Parathyroid adenoma (tissue), 2 donors: ENCODE measurements around the gene EXOC3.

ENCODE experiments used
- H2AFZ ChIP-seq: fragments of 300-600 bp; sonication (generic); one replicate; pipeline ENCODE4 v1.7.0; 2017; ENCODE audit warnings: antibody characterized with exemption, mild to moderate bottlenecking
- H3K27ac ChIP-seq: fragments of 300-600 bp; sonication (generic); one replicate; pipeline ENCODE4 v1.7.0; 2017
- H3K27me3 ChIP-seq: fragments of 300-600 bp; sonication (generic); one replicate; pipeline ENCODE4 v1.7.0; 2017; ENCODE audit warnings: low read length; ENCODE audit not compliant: control insufficient read depth, insufficient read depth
- H3K36me3 ChIP-seq: fragments of 300-600 bp; sonication (generic); one replicate; pipeline ENCODE4 v1.7.0; 2017; ENCODE audit warnings: low read length; ENCODE audit not compliant: control insufficient read depth, insufficient read depth
- H3K4me1 ChIP-seq: fragments of 300-600 bp; sonication (generic); one replicate; pipeline ENCODE4 v1.7.0; 2017; ENCODE audit warnings: control low read depth
- H3K4me2 ChIP-seq: fragments of 300-600 bp; sonication (generic); one replicate; pipeline ENCODE4 v1.7.0; 2017; ENCODE audit warnings: low read length
- H3K4me3 ChIP-seq: fragments of 300-600 bp; sonication (generic); one replicate; pipeline ENCODE4 v1.7.0; 2017; ENCODE audit warnings: low read depth, low read length
- H3K79me2 ChIP-seq: fragments of 300-600 bp; sonication (generic); one replicate; pipeline ENCODE4 v1.7.0; 2017; ENCODE audit warnings: control low read depth
- H3K9ac ChIP-seq: fragments of 300-600 bp; sonication (generic); one replicate; pipeline ENCODE4 v1.7.0; 2017; ENCODE audit warnings: mild to moderate bottlenecking
- H3K9me3 ChIP-seq: fragments of 300-600 bp; sonication (generic); one replicate; pipeline ENCODE4 v1.7.0; 2017; ENCODE audit warnings: low read length; ENCODE audit not compliant: control insufficient read depth
- TF ChIP-seq, protein P1 (sequence below): fragments of 300-600 bp; sonication (generic); IDR thresholded peaks from one replicate; pipeline ENCODE4 v1.7.0; 2017; ENCODE audit warnings: antibody characterized with exemption, mild to moderate bottlenecking
- donor health status: primary hyperparathyroidism.

The EXOC3 gene

GRCh38 chr5:432928-433791, 9.8 kb upstream of the EXOC3 start:
- Histone ChIP-seq H3K27me3 (peaks cover 2% of the 10 kb centered on the region), H3K9ac (no peak overlapping the region), H3K4me1 (peaks cover 6% of the 10 kb centered on the region), H3K4me2 (no peak overlapping the region), H3K27ac (no peak overlapping the region), H2AFZ (peak overlapping the region; percentile 8), H3K4me3 (no peak overlapping the region), H3K9me3 (no peaks in the 10 kb centered on the region), H3K79me2 (no peaks in the 10 kb centered on the region), H3K36me3 (no peaks in the 10 kb centered on the region)
- TF ChIP-seq, protein P1, sequence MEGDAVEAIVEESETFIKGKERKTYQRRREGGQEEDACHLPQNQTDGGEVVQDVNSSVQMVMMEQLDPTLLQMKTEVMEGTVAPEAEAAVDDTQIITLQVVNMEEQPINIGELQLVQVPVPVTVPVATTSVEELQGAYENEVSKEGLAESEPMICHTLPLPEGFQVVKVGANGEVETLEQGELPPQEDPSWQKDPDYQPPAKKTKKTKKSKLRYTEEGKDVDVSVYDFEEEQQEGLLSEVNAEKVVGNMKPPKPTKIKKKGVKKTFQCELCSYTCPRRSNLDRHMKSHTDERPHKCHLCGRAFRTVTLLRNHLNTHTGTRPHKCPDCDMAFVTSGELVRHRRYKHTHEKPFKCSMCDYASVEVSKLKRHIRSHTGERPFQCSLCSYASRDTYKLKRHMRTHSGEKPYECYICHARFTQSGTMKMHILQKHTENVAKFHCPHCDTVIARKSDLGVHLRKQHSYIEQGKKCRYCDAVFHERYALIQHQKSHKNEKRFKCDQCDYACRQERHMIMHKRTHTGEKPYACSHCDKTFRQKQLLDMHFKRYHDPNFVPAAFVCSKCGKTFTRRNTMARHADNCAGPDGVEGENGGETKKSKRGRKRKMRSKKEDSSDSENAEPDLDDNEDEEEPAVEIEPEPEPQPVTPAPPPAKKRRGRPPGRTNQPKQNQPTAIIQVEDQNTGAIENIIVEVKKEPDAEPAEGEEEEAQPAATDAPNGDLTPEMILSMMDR, result no peak

- no peaks in the 10 kb centered on the region for H3K36me3 ChIP-seq
- no peak overlapping the region for H2AFZ ChIP-seq
- H3K4me3 ChIP-seq, result no peak overlapping the region
- no peak overlapping the region for H3K9ac ChIP-seq
- no peak overlapping the region for H3K4me2 ChIP-seq
- no peaks in the 10 kb centered on the region for H3K79me2 ChIP-seq
- H3K27me3 ChIP-seq, result peaks cover 2% of the 10 kb centered on the region
- H3K9me3 ChIP-seq, result no peaks in the 10 kb centered on the region
- H3K4me1 ChIP-seq, result peaks cover 6% of the 10 kb centered on the region
- TF ChIP-seq, protein P1, result no peak
- no peak overlapping the region for H3K27ac ChIP-seq
These were observed 9.1 kb upstream of the EXOC3 start for GRCh38 chr5:433836-434235.

DNA sequence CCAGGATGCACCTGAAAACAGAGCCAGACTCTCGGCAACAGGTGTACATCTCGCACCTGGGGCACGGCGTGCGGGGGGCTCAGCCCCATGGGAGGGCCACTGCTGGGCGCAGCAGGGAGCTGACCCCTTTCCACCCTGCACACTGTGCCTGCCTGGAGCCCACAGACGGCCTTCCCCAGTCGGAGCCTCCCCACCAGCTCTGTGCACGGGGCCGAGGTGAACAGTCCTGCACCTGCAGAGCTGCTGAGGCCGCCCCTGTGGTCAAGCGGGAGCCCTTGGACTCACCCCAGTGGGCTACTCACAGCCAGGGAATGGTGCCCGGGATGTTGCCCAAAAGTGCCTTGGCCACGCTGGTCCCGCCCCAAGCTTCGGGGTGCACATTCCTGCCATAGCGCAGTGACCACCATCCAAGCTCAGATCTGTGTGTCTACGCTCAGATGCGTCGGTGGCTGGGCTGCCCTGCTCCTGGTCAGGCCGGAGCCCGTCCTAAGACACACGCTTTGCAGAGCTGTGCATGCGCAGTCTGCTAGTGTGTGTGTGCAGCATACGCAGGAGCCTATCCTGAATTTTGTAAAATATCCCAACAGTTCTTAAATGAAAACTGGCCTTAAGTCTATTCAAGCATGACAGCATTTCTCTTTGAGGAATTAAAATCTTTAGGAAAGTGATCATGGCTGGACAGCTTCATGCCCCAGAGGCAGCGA, 8.4 kb upstream of the EXOC3 start:
- Histone ChIP-seq H3K27me3 (peaks cover 2% of the 10 kb centered on the region), H3K79me2 (no peaks in the 10 kb centered on the region), H3K4me1 (peaks cover 6% of the 10 kb centered on the region), H2AFZ (no peak overlapping the region), H3K4me2 (no peak overlapping the region), H3K27ac (no peak overlapping the region), H3K9me3 (no peaks in the 10 kb centered on the region), H3K36me3 (no peaks in the 10 kb centered on the region), H3K9ac (no peak overlapping the region), H3K4me3 (no peak overlapping the region)
- TF ChIP-seq, protein P1, result no peak

- Histone ChIP-seq H3K4me2 (no peak overlapping the region), H3K27ac (no peak overlapping the region), H3K9ac (no peak overlapping the region), H3K4me1 (peaks cover 6% of the 10 kb centered on the region), H3K79me2 (no peaks in the 10 kb centered on the region), H3K4me3 (no peak overlapping the region), H2AFZ (no peak overlapping the region), H3K27me3 (peaks cover 2% of the 10 kb centered on the region), H3K36me3 (no peaks in the 10 kb centered on the region), H3K9me3 (no peaks in the 10 kb centered on the region)
- TF ChIP-seq, protein P1, result no peak
These were observed 7.7 kb upstream of the EXOC3 start for GRCh38 chr5:435156-435790.
